Measurements from ENCODE around the gene CARMIL1.

CARMIL1 gene

GRCh38 chr6:25614052-25614451 is 334.9 kb downstream of the CARMIL1 start (continued):
- TF ChIP-seq, protein P1, sequence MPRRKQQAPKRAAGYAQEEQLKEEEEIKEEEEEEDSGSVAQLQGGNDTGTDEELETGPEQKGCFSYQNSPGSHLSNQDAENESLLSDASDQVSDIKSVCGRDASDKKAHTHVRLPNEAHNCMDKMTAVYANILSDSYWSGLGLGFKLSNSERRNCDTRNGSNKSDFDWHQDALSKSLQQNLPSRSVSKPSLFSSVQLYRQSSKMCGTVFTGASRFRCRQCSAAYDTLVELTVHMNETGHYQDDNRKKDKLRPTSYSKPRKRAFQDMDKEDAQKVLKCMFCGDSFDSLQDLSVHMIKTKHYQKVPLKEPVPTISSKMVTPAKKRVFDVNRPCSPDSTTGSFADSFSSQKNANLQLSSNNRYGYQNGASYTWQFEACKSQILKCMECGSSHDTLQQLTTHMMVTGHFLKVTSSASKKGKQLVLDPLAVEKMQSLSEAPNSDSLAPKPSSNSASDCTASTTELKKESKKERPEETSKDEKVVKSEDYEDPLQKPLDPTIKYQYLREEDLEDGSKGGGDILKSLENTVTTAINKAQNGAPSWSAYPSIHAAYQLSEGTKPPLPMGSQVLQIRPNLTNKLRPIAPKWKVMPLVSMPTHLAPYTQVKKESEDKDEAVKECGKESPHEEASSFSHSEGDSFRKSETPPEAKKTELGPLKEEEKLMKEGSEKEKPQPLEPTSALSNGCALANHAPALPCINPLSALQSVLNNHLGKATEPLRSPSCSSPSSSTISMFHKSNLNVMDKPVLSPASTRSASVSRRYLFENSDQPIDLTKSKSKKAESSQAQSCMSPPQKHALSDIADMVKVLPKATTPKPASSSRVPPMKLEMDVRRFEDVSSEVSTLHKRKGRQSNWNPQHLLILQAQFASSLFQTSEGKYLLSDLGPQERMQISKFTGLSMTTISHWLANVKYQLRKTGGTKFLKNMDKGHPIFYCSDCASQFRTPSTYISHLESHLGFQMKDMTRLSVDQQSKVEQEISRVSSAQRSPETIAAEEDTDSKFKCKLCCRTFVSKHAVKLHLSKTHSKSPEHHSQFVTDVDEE (CRISPR knock-in tag; IDR thresholded peaks at IDR 0.05): no peak
- no peak for TF ChIP-seq PPARA (CRISPR knock-in tag; IDR thresholded peaks at IDR 0.05; ENCODE audit: borderline replicate concordance)

DNA sequence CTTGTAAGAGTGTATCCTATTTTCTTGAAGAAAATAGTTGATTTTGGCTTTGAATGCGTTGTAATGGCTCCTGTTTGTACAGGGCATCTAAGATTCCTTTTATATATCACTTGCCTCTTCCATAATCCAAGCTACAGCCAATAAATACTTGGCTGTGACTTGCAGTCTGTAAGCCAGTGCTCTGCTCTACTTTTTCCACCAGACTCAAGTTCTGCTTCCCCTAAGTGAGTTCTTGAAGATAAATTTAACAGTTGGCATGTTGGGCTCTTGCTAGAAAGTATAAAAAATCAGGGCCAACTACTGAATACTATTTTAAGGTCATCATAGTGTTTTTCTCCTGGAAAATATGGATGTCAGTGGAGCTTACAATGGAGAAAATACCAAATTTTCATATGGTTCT is 336.3 kb downstream of the CARMIL1 start:
- ATAC-seq: no peak
- TF ChIP-seq GLIS3 (CRISPR knock-in tag; IDR thresholded peaks at IDR 0.05) (no peak), OSR1 (CRISPR knock-in tag; IDR thresholded peaks at IDR 0.05) (no peak), CREB5 (CRISPR knock-in tag; IDR thresholded peaks at IDR 0.05; ENCODE audit: low read depth) (no peak), ZNF8 (CRISPR knock-in tag; IDR thresholded peaks at IDR 0.05) (no peak), PPARA (CRISPR knock-in tag; IDR thresholded peaks at IDR 0.05; ENCODE audit: borderline replicate concordance) (no peak), ZFP30 (CRISPR knock-in tag; IDR thresholded peaks at IDR 0.05) (no peak), ISL1 (CRISPR knock-in tag; IDR thresholded peaks at IDR 0.05) (no peak), SNAI2 (CRISPR knock-in tag; IDR thresholded peaks at IDR 0.05) (no peak)
- TF ChIP-seq, protein P2, sequence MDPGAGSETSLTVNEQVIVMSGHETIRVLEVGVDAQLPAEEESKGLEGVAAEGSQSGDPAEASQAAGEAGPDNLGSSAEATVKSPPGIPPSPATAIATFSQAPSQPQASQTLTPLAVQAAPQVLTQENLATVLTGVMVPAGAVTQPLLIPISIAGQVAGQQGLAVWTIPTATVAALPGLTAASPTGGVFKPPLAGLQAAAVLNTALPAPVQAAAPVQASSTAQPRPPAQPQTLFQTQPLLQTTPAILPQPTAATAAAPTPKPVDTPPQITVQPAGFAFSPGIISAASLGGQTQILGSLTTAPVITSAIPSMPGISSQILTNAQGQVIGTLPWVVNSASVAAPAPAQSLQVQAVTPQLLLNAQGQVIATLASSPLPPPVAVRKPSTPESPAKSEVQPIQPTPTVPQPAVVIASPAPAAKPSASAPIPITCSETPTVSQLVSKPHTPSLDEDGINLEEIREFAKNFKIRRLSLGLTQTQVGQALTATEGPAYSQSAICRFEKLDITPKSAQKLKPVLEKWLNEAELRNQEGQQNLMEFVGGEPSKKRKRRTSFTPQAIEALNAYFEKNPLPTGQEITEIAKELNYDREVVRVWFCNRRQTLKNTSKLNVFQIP (CRISPR knock-in tag; IDR thresholded peaks at IDR 0.05; ENCODE audit: borderline replicate concordance, low read depth): no peak

GRCh38 chr6:25617997-25618396 is 338.8 kb downstream of the CARMIL1 start:
- TF ChIP-seq SNAI2 (CRISPR knock-in tag; IDR thresholded peaks at IDR 0.05): no peak
- TF ChIP-seq PPARA (CRISPR knock-in tag; IDR thresholded peaks at IDR 0.05; ENCODE audit: borderline replicate concordance): no peak
- no peak for TF ChIP-seq ZNF565 (CRISPR knock-in tag; conservative IDR thresholded peaks at IDR 0.05; ENCODE audit: low read depth)
- no peak for TF ChIP-seq ZFP30 (CRISPR knock-in tag; IDR thresholded peaks at IDR 0.05)
- TF ChIP-seq, protein P2 (CRISPR knock-in tag; IDR thresholded peaks at IDR 0.05; ENCODE audit: borderline replicate concordance, low read depth): no peak
- no peak for TF ChIP-seq OSR1 (CRISPR knock-in tag; IDR thresholded peaks at IDR 0.05)
- TF ChIP-seq TCF4 (CRISPR knock-in tag; IDR thresholded peaks at IDR 0.05; ENCODE audit: borderline replicate concordance): no peak
- no peak for TF ChIP-seq RARB (CRISPR knock-in tag; IDR thresholded peaks at IDR 0.05)
- TF ChIP-seq CSDC2 (CRISPR knock-in tag; IDR thresholded peaks at IDR 0.05): no peak
- TF ChIP-seq ARNTL (CRISPR knock-in tag; IDR thresholded peaks at IDR 0.05; ENCODE audit: borderline replicate concordance, low read depth): no peak
- no peak for ATAC-seq

DNA sequence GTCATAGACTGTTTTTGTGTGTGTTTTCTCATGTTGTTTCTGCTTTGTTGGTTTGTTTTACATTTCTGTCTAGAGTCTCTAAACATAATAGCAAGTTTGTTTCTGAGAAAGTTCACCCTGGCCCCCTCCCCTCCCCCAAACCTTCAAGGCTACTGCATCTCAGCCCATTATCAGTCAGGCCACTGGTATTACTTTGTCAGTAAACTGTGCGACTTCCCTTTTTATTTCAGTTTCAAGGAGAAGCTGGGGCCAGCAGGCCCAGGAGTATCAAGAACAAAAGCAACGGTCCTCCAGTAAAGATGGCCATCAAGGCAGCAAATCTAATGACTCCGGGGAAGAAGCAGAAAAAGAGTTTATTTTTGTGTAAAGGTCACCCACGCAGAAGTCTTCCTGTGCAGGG is 340.0 kb downstream of the CARMIL1 start:
- no peak for ATAC-seq
- TF ChIP-seq SNAI2 (CRISPR knock-in tag; IDR thresholded peaks at IDR 0.05) (no peak), ZNF565 (CRISPR knock-in tag; conservative IDR thresholded peaks at IDR 0.05; ENCODE audit: low read depth) (no peak), ARNTL (CRISPR knock-in tag; IDR thresholded peaks at IDR 0.05; ENCODE audit: borderline replicate concordance, low read depth) (no peak), BACH2 (CRISPR knock-in tag; IDR thresholded peaks at IDR 0.05; ENCODE audit: borderline replicate concordance) (no peak), PATZ1 (CRISPR knock-in tag; IDR thresholded peaks at IDR 0.05; ENCODE audit: borderline replicate concordance) (no peak), ZNF70 (CRISPR knock-in tag; IDR thresholded peaks at IDR 0.05) (no peak), CSDC2 (CRISPR knock-in tag; IDR thresholded peaks at IDR 0.05) (no peak), PPARA (CRISPR knock-in tag; IDR thresholded peaks at IDR 0.05; ENCODE audit: borderline replicate concordance) (no peak), TCF4 (CRISPR knock-in tag; IDR thresholded peaks at IDR 0.05; ENCODE audit: borderline replicate concordance) (no peak), OSR1 (CRISPR knock-in tag; IDR thresholded peaks at IDR 0.05) (no peak), TOX (CRISPR knock-in tag; IDR thresholded peaks at IDR 0.05; ENCODE audit: borderline replicate concordance) (no peak), ZFP3 (CRISPR knock-in tag; IDR thresholded peaks at IDR 0.05) (no peak), ZC3H10 (CRISPR knock-in tag; IDR thresholded peaks at IDR 0.05) (no peak), ZFP30 (CRISPR knock-in tag; IDR thresholded peaks at IDR 0.05) (no peak), RARB (CRISPR knock-in tag; IDR thresholded peaks at IDR 0.05) (no peak), GLIS3 (CRISPR knock-in tag; IDR thresholded peaks at IDR 0.05) (no peak)
- TF ChIP-seq, protein P2 (CRISPR knock-in tag; IDR thresholded peaks at IDR 0.05; ENCODE audit: borderline replicate concordance, low read depth): no peak
